Fibroblast of villous mesenchyme (primary cell): ENCODE data around the gene GLA. TPM values are rescaled to one million over a fixed set of nuclear protein-coding genes. Genes with fewer than 3 reads are reported as not detected.

Experiments used
- DNase-seq: peaks from one replicate; pipeline ENCODE4 v3.0.0-alpha.2; 2010; ENCODE audit warnings: low read depth
- H3K4me3 ChIP-seq: 2 replicates; pipeline ENCODE4 v1.5.1; 2011; ENCODE audit warnings: low read depth, mild to moderate bottlenecking, low read length
- total RNA-seq: library from RNA; depleted of rRNA; stranded (reverse); fragments of >200 nt; gene quantifications from 2 replicates; pipeline ENCODE4 v1.2.3, GENCODE V29; 2012
- TF ChIP-seq, protein P1 (sequence below): IDR thresholded peaks from 2 replicates; pipeline ENCODE4 v1.5.1; 2012; ENCODE audit warnings: low read depth, mild to moderate bottlenecking, low read length; ENCODE audit not compliant: insufficient read depth

The GLA gene
- total RNA-seq, 1 donor: 45.8 TPM

GRCh38 chrX:101407167-101407747, 468 bp downstream of the GLA start:
- peak overlapping the region; percentile 75 for H3K4me3 ChIP-seq
- TF ChIP-seq, protein P1, sequence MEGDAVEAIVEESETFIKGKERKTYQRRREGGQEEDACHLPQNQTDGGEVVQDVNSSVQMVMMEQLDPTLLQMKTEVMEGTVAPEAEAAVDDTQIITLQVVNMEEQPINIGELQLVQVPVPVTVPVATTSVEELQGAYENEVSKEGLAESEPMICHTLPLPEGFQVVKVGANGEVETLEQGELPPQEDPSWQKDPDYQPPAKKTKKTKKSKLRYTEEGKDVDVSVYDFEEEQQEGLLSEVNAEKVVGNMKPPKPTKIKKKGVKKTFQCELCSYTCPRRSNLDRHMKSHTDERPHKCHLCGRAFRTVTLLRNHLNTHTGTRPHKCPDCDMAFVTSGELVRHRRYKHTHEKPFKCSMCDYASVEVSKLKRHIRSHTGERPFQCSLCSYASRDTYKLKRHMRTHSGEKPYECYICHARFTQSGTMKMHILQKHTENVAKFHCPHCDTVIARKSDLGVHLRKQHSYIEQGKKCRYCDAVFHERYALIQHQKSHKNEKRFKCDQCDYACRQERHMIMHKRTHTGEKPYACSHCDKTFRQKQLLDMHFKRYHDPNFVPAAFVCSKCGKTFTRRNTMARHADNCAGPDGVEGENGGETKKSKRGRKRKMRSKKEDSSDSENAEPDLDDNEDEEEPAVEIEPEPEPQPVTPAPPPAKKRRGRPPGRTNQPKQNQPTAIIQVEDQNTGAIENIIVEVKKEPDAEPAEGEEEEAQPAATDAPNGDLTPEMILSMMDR: no peak
- no peak for DNase-seq

- DNase-seq: no peak
- TF ChIP-seq, protein P1: no peak
- no peak overlapping the region for H3K4me3 ChIP-seq
Observed at GRCh38 chrX:101399825-101400224, 7.9 kb downstream of the GLA start.

- no peak for DNase-seq
- H3K4me3 ChIP-seq: no peak overlapping the region
- TF ChIP-seq, protein P1: no peak
Observed at GRCh38 chrX:101398694-101399093, 9.0 kb downstream of the GLA start.

- H3K4me3 ChIP-seq: no peak overlapping the region
- DNase-seq: no peak
- TF ChIP-seq, protein P1: no peak
Observed at GRCh38 chrX:101397779-101398178, 9.9 kb downstream of the GLA start.

DNA sequence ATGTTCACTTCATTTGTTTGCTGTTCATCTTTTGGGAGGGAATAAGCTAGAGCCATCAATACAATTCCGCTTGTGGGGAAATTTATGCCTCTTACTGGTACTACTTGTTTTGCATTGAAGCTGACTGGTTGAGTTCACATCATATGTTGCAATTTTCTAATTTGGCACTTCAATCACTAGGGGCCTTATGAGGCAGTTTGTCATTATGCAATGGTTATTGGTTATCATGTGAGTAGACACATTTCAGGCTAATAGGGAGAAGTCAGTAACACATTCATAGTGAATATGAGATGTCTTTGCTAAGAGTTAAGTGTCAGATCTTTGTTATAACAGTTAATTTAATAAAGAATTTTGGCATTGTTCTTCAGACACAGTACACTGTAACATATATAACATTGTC, 11.9 kb downstream of the GLA start:
- TF ChIP-seq, protein P1: no peak
- DNase-seq: peak; percentile 46
- no peak overlapping the region for H3K4me3 ChIP-seq

DNA sequence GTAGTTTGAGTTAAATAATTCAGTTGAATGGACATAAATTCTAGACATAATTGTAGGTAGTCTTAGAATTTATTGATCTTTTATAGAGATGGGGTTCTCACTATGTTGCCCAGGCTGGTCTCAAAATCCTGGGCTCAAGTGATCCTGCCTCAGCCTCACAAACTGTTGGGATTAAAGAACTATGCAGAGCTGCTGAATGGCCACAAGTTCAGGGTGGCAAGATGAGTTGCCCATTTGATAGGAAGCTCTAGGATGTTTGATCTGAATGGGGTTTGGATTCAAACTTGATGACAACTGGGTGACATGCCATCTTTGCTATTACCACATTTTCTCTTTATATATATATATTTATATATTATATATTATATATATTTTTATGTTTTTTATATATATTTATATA, 13.4 kb downstream of the GLA start:
- TF ChIP-seq, protein P1: no peak
- DNase-seq: no peak

GRCh38 chrX:101393530-101394305, 14.0 kb downstream of the GLA start:
- TF ChIP-seq, protein P1: no peak
- H3K4me3 ChIP-seq: no peak overlapping the region
- DNase-seq: no peak

More for the DNA sequence above, 13.4 kb downstream of the GLA start:
- H3K4me3 ChIP-seq: no peak overlapping the region
